Esophagus squamous epithelium (tissue), 5 donors: ENCODE measurements around the gene DDAH2. TPM values are rescaled to one million over a fixed set of nuclear protein-coding genes. Genes with fewer than 3 reads are reported as not detected.

ENCODE experiments used
- DNase-seq: peaks from one replicate; lab custom pipeline; 2025; lab: John Stamatoyannopoulos, UW
- H3K27ac ChIP-seq, 4 donors: fragments of 200-600 bp; sonication (generic); one replicate each; pipeline ENCODE4 v1.5.1; 2016 to 2019; ENCODE audit warnings: mild to moderate bottlenecking in 1 of 4
- H3K27me3 ChIP-seq, 4 donors: fragments of 200-600 bp; sonication (generic); 1 replicate in 3 of 4; 2 replicates in 1 of 4; pipeline versions ENCODE4 v1.5.1 to v1.6.0; 2017 to 2021; ENCODE audit warnings: antibody characterized with exemption in 1 of 4
- H3K36me3 ChIP-seq, 3 donors: fragments of 200-600 bp; sonication (generic); one replicate each; pipeline ENCODE4 v1.5.1; 2016 to 2019
- H3K4me1 ChIP-seq, 3 donors: fragments of 200-600 bp; sonication (generic); one replicate each; pipeline ENCODE4 v1.5.1; 2017 to 2019
- H3K4me3 ChIP-seq, 4 donors: fragments of 200-600 bp; sonication (generic); 1 replicate in 3 of 4; 2 replicates in 1 of 4; pipeline ENCODE4 v1.5.1; 2016 to 2019; ENCODE audit warnings: mild to moderate bottlenecking in 2 of 4, moderate library complexity in 1 of 4
- H3K9me3 ChIP-seq, 3 donors: fragments of 200-600 bp; sonication (generic); one replicate each; pipeline ENCODE4 v1.5.1; 2016 to 2019
- POLR2A ChIP-seq, 4 donors: fragments of 450-650 bp; IDR thresholded peaks; one replicate each; pipeline ENCODE4 v1.6.1; 2017; ENCODE audit warnings: antibody characterized with exemption in 4 of 4, mild to moderate bottlenecking in 4 of 4, moderate library complexity in 3 of 4
- WGBS, 2 donors: methylation state at CpG; one replicate each; pipeline ENCODE4 v1.1.5; 2018; 5-methylcytosine and 5-hydroxymethylcytosine counted together
- intact Hi-C: fragments of 100-400 bp; cut with DNase I; formaldehyde crosslinking; loops from one replicate; pipeline ENCODE4 v1.15.0; 2022
- total RNA-seq, 4 donors: library from RNA; depleted of rRNA; stranded (reverse); fragments of >200 nt; gene quantifications; one replicate each; pipeline ENCODE4 v1.1.0, GENCODE V29; 2016
- TF ChIP-seq, protein P1 (sequence below), 6 experiments: fragments of 450-650 bp in 4 of 6; fragments of 200-600 bp in 2 of 6; sonication (generic) in 2 of 6; IDR thresholded peaks; one replicate each; pipeline ENCODE4 v1.5.1; 2016 to 2019; ENCODE audit warnings: antibody characterized with exemption in 6 of 6, mild to moderate bottlenecking in 4 of 6, moderate library complexity in 4 of 6
- donor health status: DM: yes; HTN: yes; CAD: no.

The DDAH2 gene
- total RNA-seq, 4 donors from 2014 or later = 16.4 to 59.3 (median 28.2) TPM

DNA sequence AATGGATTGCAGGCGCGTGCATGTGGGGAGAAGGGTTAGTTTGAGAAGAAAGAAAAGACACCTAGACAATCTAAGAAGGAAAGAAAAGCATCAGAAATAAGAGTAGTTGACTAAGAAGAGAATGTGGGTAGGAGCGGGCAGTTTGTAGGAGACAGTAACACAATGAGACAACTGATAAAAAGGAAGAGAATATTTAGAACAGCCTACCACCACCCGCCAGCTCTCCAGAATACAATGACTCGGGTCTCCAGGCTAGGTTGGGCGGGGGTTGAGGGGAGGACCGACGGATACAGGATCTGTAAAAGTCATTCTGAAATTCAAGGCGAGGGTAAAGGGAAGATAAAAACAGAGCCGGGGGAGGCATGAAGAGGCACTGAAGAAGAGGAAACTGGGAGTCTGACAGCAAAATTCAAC, 26.7 kb downstream of the DDAH2 start:
- no peak for TF ChIP-seq POLR2A (IDR thresholded peaks at IDR 0.05)
- TF ChIP-seq, protein P1, sequence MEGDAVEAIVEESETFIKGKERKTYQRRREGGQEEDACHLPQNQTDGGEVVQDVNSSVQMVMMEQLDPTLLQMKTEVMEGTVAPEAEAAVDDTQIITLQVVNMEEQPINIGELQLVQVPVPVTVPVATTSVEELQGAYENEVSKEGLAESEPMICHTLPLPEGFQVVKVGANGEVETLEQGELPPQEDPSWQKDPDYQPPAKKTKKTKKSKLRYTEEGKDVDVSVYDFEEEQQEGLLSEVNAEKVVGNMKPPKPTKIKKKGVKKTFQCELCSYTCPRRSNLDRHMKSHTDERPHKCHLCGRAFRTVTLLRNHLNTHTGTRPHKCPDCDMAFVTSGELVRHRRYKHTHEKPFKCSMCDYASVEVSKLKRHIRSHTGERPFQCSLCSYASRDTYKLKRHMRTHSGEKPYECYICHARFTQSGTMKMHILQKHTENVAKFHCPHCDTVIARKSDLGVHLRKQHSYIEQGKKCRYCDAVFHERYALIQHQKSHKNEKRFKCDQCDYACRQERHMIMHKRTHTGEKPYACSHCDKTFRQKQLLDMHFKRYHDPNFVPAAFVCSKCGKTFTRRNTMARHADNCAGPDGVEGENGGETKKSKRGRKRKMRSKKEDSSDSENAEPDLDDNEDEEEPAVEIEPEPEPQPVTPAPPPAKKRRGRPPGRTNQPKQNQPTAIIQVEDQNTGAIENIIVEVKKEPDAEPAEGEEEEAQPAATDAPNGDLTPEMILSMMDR (IDR thresholded peaks at IDR 0.05) = no peak
- Histone ChIP-seq H3K4me3 (peak overlapping the region; percentile 64 to 96 (median 81)), H3K4me1 (peaks cover 14 to 48% (median 21%) of the 10 kb centered on the region in 3 donors), H3K9me3 (no peaks in the 10 kb centered on the region), H3K36me3 (peaks cover 0 to 38% (median 4%) of the 10 kb centered on the region in 3 donors), H3K27ac (peak overlapping the region; percentile 96 to 99 (median 99)), H3K27me3 (no peaks in the 10 kb centered on the region)
- WGBS, 2 donors = 0 to 1% methylated on average over 10 of the region's 10 CpGs
- intact Hi-C loops = no loop called here
- DNase-seq = no peak

DNA sequence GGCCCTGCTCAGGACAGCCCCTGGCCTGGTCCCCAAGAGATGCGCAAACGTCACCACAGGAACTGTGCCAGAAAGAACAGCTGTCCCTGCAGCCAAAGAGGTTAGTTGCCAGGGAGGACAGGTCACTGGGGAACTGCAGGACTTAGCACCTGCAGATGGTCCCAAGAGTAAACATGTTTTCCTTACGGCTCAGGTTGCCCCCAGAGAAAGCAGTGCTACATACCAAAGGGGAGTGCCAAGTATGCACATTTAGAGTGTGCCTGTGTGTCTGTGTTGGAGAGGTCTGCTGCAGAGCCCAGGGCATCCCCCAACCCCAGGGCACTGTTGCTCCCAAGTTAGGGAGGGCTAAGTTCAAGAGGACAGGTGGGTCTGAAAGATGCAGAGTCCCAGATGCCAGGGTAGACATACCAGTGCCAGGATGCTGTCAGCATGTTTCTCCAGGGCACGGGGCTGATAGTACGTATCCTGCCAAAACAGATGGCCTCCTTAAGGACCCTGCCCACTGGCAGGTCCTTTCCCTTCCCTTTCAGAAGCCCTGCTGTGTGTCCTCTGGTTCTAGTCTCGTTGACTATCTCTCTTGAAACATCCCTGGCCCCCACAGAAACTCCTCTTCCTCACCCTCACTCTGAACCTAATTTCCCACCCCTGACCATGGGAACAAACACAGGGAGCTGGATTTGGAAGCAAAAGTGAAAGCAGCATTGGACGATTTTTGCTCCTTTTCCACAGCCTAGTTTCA, 27.3 kb downstream of the DDAH2 start:
- intact Hi-C loops = no loop called here
- no peak for TF ChIP-seq POLR2A (IDR thresholded peaks at IDR 0.05)
- TF ChIP-seq, protein P1 (IDR thresholded peaks at IDR 0.05) = no peak
- Histone ChIP-seq H3K4me1 (peaks cover 14 to 48% (median 21%) of the 10 kb centered on the region in 3 donors), H3K9me3 (no peaks in the 10 kb centered on the region), H3K4me3 (peak overlapping the region; percentile 64 to 96 (median 81)), H3K27ac (peak overlapping the region in 3 of 4 donors; percentile 96 to 99 (median 99)), H3K36me3 (peaks cover 0 to 44% (median 5%) of the 10 kb centered on the region in 3 donors), H3K27me3 (no peaks in the 10 kb centered on the region)
- 21 to 39% methylated on average over 4 to 7 of the region's 7 CpGs for WGBS, 2 donors
- no peak for DNase-seq

DNA sequence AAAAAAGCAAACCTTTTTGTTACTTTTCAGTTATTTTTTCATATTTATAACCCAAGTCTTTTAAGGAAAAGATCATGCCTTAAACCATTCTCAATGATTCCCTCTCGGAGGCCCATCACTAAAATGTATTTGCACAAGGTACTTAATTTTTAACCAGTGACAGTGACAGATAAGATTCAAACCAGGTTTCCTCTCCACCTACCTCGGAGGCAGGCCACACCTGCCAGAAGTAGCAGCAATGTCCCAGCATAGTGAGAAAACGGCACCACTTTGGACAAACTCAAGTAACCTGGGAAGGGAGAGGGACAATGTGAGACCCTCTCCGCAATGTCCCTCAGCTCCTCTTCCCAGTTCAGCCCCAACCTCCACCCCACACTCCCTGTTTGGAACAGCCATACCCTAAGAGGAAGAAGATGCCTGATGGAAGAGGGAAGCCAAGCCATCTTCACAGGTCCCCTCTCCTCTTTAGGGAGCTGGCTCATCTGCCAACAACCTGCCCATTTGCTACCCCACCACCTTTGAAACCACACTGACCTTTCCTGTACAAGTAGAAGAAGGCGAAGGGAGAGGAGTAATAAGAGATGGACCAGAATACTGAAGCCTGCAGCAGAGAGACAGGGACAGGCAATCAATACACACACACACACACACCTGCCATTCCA, 28.2 kb downstream of the DDAH2 start:
- H3K27ac ChIP-seq = peak overlapping the region in 1 of 4 donors; percentile 99
- H3K4me1 ChIP-seq = peaks cover 14 to 48% (median 21%) of the 10 kb centered on the region in 3 donors
- WGBS, 2 donors = 82 to 84% methylated on average over 5 of the region's 5 CpGs
- H3K27me3 ChIP-seq = no peaks in the 10 kb centered on the region
- TF ChIP-seq POLR2A (IDR thresholded peaks at IDR 0.05) = no peak
- TF ChIP-seq, protein P1 (IDR thresholded peaks at IDR 0.05) = no peak
- DNase-seq = no peak
- no peak overlapping the region for H3K4me3 ChIP-seq
- peaks cover 0 to 54% (median 14%) of the 10 kb centered on the region in 3 donors for H3K36me3 ChIP-seq
- intact Hi-C loops = no loop called here
- H3K9me3 ChIP-seq = no peaks in the 10 kb centered on the region

DNA sequence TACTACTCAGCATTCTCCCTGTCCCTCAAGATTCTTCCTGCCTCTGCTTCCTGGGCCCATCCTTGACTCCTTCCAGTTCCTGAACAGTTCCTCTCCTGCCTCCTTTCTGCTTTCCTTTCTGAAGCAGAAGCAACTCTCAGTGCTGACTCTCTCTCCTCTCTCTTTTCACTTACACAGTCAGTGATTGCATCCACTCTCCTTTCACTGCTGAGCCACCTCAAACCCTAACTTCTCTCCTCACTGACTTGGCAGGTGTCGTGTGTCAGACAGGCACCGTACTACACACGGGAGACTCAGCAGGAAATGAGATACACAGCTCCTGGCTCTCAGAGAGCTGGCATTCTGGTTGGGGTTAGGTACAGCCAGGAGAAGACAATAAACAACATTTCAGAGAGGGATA, 31.5 kb downstream of the DDAH2 start:
- WGBS, 2 donors = 12 to 49% methylated on average over 3 of the region's 3 CpGs
- H3K9me3 ChIP-seq = no peaks in the 10 kb centered on the region
- no peaks in the 10 kb centered on the region for H3K27me3 ChIP-seq
- peaks cover 9 to 87% (median 39%) of the 10 kb centered on the region in 3 donors for H3K36me3 ChIP-seq
- H3K27ac ChIP-seq = no peak overlapping the region
- no peak for DNase-seq
- H3K4me1 ChIP-seq = peaks cover 14 to 39% (median 17%) of the 10 kb centered on the region in 3 donors
- H3K4me3 ChIP-seq = no peak overlapping the region
- no peak for TF ChIP-seq POLR2A (IDR thresholded peaks at IDR 0.05)
- TF ChIP-seq, protein P1 (IDR thresholded peaks at IDR 0.05) = no peak
- intact Hi-C loops = no loop called here

DNA sequence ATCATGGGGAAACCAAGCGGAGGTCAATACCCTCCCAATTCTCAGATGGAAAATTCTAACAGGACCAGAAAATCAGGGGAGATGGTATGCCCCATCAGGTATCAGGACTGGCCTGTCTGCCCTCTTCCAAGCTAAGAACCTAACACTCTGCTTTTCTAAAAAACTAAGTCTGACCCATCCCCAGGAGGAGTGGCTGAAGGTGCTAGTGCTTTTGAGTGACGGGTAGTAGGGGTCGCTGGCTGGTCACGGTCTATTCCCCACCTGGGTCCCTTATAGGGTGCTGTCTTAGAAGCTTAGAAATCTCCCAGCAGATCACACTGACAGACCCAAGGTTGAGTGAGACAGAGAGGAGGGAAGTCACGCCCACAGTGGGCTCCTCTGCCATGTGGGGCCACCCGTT, 35.6 kb downstream of the DDAH2 start:
- 91 to 100% methylated on average over 4 to 6 of the region's 6 CpGs for WGBS, 2 donors
- no peak for TF ChIP-seq POLR2A (IDR thresholded peaks at IDR 0.05)
- TF ChIP-seq, protein P1 (IDR thresholded peaks at IDR 0.05) = no peak
- no peak overlapping the region for H3K27ac ChIP-seq
- intact Hi-C loops = no loop called here
- H3K27me3 ChIP-seq = no peaks in the 10 kb centered on the region
- peaks cover 27 to 99% (median 63%) of the 10 kb centered on the region in 3 donors for H3K36me3 ChIP-seq
- H3K4me1 ChIP-seq = peaks cover 0 to 8% (median 0%) of the 10 kb centered on the region in 3 donors
- no peak overlapping the region for H3K4me3 ChIP-seq
- no peak for DNase-seq
- H3K9me3 ChIP-seq = no peaks in the 10 kb centered on the region
